GM15510 (cell line): ENCODE data around the gene CHRNA4.

Source experiments
- POLR2A ChIP-seq: IDR thresholded peaks from 3 replicates; pipeline ENCODE4 v1.6.1; 2011; ENCODE audit warnings: borderline replicate concordance; ENCODE audit not compliant: insufficient read length; ENCODE audit errors: extremely low read depth

CHRNA4 gene

GRCh38 chr20:63311186-63311832, 49.8 kb downstream of the CHRNA4 start:
- TF ChIP-seq POLR2A, result no peak

GRCh38 chr20:63310265-63310991, 50.7 kb downstream of the CHRNA4 start:
- TF ChIP-seq POLR2A, result no peak

- TF ChIP-seq POLR2A, result no peak
Measured at GRCh38 chr20:63309261-63310071, 51.7 kb downstream of the CHRNA4 start.

- TF ChIP-seq POLR2A, result no peak
Measured at GRCh38 chr20:63308218-63308911, 52.8 kb downstream of the CHRNA4 start.

- TF ChIP-seq POLR2A, result no peak
Measured at GRCh38 chr20:63307538-63308217, 53.5 kb downstream of the CHRNA4 start.

DNA sequence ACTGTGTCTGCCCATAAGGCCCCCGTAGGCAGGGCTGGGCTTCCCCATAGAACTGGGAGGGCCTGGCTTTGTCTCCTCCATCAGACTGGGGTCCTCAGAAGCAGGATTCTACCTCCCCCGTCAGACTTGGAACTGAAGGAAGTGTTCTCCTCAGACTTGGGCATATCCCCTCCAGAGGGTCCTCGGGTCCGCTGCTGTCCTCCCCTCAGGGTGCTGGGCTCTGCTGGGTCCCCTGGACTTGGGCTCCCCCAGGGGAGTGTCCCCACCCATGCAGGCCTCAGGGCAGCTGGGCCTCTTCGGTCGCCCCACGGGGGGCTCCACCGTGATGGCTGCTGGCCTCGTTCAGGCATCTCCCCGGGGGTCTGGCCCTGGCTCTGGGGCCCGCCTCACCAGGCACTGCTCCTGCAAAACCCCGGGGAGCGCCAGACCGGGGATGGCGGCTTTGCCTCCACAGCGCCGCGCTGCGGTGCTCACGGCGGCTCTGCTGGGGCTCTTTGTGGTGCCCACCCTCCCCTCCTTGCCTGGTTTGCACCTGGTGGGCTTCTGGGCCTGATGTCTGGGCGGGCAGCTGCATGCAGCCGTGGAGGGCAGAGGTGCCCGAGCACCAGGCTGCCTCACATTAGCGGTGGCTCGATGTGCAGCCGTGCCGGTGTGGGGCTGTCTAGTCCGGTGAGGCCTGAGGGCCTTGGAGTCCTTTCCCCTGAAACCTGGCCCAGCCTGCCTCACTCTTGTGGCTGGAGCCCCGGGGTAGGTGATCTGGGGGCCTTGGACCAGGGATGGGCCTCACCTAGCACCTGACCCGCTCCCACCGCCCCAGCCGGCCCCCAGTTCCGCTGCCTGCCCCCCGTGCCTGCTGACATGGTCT, 54.2 kb downstream of the CHRNA4 start:
- TF ChIP-seq POLR2A, result no peak

- TF ChIP-seq POLR2A, result no peak
Measured at GRCh38 chr20:63305393-63305792, 55.8 kb downstream of the CHRNA4 start.

- TF ChIP-seq POLR2A, result no peak
Measured at GRCh38 chr20:63303095-63303666, 58.0 kb downstream of the CHRNA4 start.

GRCh38 chr20:63301671-63302070, 59.5 kb downstream of the CHRNA4 start:
- no peak for TF ChIP-seq POLR2A

DNA sequence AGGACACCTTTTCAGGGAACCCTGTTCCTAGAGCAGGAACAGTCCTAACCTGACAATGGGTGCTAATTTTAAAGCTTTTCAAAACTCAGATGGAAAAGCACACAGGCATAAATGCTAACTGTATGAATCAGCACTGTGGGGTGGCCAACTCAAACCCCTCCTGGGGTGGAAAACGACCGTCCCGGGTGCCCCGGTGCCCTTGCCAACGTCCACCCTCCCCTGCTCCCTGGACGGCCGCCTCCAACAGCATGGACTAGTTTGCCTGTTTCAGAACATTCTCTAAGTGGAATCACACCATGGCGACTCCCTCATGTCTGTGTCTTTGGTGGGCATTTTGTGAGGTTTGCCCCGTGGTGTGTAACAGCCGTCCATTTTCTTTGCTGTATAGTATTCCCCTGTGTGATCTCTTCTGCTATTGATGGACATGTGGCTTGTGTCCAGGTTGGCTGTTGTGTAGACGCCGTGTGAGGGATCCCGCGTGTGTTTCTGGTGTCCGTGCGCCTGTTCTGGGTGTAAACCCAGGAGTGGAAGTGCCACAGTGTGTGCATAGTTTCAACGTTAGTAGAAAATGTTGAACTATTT, 62.3 kb downstream of the CHRNA4 start:
- no peak for TF ChIP-seq POLR2A

- no peak for TF ChIP-seq POLR2A
Measured at GRCh38 chr20:63297796-63298572, 63.2 kb downstream of the CHRNA4 start.

- TF ChIP-seq POLR2A, result no peak
Measured at GRCh38 chr20:63297371-63297781, 63.8 kb downstream of the CHRNA4 start.
